HS-5 (cell line): ENCODE results near the gene LSP1.

Experiments
- DNase-seq: peaks from one replicate; pipeline ENCODE4 v3.0.0-alpha.2; 2012; ENCODE audit warnings: low read depth

The LSP1 gene

GRCh38 chr11:1848640-1849430 lies 4.0 kb upstream of the LSP1 start:
- DNase-seq = no peak

- DNase-seq = no peak
Observed at GRCh38 chr11:1851468-1852180, 1.3 kb upstream of the LSP1 start.

DNA sequence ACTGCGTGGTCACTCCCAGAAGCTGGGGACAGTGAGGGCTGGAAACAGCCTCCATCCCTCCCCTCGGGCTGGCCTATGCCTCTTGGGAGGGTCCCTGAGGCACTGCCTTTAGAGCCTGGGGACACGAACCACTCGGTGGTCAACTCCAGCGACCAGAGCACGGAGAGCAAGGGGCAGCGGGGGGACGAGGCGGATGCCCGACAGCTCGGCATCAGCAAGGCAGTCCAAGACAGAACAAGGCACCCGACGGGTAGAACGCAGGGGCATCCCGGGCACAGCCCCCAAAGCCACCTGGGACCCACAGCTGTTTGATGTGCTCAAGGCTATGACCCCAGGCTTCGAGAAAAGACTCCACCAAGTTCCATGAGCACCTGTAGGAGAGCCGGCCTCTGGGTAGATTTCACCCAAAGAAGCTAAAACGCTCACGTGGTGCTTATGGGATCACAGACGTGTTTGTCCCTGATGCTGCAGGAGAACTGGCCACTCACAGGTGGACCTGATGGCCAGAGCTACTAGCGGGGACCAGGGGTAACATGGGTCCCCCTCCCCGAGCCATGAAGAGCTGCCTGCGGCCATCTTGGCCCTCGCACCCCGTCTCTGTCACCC lies 510 bp upstream of the LSP1 start:
- no peak for DNase-seq

- no peak for DNase-seq
Observed at GRCh38 chr11:1853376-1854131, 670 bp downstream of the LSP1 start.

GRCh38 chr11:1854132-1854948 lies 1.5 kb downstream of the LSP1 start:
- DNase-seq = no peak

DNA sequence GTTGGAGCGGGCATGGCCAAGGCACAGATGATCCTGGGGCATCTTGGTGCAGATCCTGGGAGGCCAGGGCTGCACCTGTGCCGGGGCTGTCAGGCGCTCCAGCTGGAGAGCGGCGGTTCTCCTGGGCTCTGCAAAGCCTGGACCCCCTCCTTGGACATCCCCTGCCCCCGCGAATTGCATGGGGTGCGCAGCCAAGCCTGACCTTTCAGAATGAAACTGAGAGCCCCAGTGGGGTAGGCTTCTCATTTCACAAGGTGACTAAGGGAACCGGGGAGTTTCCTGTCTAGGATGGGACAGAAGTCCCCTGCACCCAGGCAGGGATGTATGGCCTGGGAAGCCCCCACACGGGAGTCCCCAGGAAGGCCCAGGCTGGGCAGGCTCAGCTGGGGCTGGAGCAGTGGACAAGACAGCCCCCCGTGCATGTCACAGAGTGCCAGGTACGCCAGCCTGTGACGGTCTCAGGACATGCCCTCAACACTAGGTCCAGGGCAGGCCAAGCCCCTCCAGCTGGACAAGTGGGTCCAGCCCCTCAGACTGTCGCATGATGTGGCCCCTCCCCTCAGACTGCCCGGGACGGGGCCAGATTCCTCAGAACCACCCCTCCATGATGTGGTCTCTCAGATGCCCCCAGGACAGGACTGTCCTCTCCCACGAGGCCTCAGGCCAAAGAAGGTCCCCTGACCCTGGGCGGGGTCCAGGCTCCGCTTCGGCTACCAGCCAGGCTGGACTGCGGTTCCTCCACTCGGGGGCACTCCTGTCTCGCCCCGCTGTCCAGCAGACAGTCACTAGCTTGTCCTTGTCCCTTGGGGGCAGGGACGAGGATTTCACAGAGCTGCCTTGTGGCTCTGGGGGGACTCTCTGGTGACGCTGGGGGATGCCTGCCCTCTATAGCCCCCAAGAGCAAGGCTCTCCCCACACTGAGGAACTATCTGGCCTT lies 2.3 kb downstream of the LSP1 start:
- DNase-seq = no peak

- DNase-seq = no peak
Observed at GRCh38 chr11:1855886-1856265, 3.0 kb downstream of the LSP1 start.

DNA sequence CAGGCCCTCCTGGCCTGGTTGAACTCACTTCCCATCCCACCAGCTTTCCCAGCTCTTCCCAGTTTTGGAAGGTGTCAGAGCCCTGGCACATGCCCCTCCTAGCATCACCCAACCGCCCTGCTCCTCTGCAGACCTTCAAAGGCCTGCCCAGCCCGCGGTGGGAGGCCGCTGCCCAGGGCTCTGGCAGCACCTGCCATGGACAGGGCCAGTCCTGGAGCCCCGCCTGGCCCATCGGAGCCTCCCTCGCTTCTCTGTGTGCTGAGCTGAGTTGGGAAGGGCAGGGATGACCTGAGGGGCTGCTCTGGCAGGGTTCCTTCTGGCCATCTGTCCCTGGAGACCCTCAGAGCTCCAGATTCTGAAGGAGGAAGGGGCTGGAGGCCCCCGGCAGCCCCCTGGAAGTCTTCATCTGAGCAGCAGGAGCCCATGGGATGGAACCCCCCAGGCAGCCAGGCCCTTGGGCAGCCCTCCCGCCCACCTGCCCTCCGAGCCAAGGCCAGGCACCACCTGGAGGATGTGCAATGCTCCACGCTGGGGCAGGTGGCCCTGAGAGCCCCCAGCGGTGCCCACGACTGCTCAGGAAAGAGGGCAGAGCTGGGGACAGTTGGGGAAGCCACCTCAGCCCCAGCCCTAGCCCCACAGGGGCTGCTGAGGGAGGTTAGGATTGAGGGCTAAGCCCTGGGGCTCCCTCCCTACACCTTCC lies 3.6 kb downstream of the LSP1 start:
- DNase-seq = no peak

- DNase-seq = no peak
Observed at GRCh38 chr11:1857064-1857463, 4.2 kb downstream of the LSP1 start.

- DNase-seq = no peak
Observed at GRCh38 chr11:1858154-1858553, 5.3 kb downstream of the LSP1 start.

DNA sequence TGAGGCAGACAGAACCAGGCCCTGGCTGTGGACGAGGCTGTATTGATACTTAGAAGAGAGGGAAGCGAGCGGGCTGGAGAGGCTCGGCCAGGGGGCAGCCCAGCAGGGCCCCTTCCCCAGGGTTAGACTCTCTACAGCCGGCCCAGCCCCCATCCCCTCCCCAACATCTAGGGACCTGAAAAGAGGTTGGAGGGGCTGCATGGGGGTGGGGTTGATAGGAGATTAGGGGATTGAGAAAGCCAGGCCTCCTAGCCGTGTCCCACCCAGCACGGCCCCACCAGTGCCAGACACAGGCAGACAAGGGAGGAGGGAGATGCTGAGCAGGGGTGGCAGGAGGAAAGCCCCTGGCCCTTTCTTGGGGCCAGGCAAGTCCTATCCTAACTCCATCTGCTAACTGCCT lies 5.7 kb downstream of the LSP1 start:
- DNase-seq = no peak

DNA sequence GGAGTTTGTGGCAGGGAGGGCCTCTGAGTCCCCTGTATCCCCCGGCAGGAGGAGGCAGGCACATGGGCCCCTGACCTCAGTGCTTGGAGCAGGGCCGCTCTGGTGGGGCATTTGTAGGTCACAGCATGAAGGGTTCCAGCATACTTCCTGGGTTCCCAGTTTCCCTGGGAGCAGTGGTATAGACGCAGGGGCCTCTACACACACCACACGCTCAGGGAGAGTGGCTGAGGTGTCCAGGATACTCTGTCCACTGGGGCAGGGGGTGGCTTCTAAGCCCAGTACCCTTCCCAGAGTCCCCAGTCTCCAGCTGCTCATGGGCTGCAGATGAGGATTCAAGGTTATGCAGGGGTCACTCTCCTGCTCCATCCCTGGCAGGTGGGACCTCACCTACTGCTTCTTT lies 6.1 kb downstream of the LSP1 start:
- no peak for DNase-seq

DNA sequence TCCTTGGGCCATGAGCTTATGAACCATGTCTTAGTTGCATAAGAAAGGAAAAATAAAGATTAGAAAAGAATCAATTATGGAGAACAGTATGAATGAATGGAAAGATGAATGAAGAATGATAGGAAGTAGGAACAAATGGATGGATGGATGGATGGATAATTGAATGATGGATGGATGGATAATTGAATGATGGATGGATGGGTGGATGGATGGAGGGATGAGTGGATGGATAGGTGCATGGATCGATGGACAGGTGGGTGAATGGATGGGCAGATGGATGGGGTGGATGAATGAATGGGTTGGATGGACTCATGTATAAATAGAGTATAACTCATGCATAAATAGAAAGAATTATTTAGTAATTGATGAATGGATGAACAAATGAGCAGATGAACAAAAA lies 7.2 kb downstream of the LSP1 start:
- no peak for DNase-seq

- no peak for DNase-seq
Observed at GRCh38 chr11:1861435-1862411, 8.8 kb downstream of the LSP1 start.

- DNase-seq = peak; percentile 8
Observed at GRCh38 chr11:1862588-1863351, 9.9 kb downstream of the LSP1 start.

- DNase-seq = peak; percentile 38
Observed at GRCh38 chr11:1863352-1864216, 10.7 kb downstream of the LSP1 start.

GRCh38 chr11:1864231-1864630 lies 11.3 kb downstream of the LSP1 start:
- no peak for DNase-seq
